ENCODE measurements around the gene CNPY4.

The CNPY4 gene

GRCh38 chr7:100087055-100087750 lies 32.2 kb upstream of the CNPY4 start:
- peak; percentile 86 for DNase-seq (ENCODE audit: low read depth)
- no peak overlapping the region for H3K4me3 ChIP-seq (ENCODE audit: low read depth, low read length)
- TF ChIP-seq CTCF (conservative IDR thresholded peaks at IDR 0.05; ENCODE audit: low read depth, low read length) = no peak

GRCh38 chr7:100088095-100088620 lies 31.3 kb upstream of the CNPY4 start:
- H3K4me3 ChIP-seq (ENCODE audit: low read depth, low read length) = peak overlapping the region; percentile 92
- no peak for DNase-seq (ENCODE audit: low read depth)
- TF ChIP-seq CTCF (conservative IDR thresholded peaks at IDR 0.05; ENCODE audit: low read depth, low read length) = no peak

GRCh38 chr7:100088621-100089457 lies 30.6 kb upstream of the CNPY4 start, which contains the start of gene COPS6:
Gene COPS6 (plus strand): TSS chr7:100088969. CDS start chr7:100088991, 22 bp downstream.
- peak; percentile 70 for DNase-seq (ENCODE audit: low read depth)
- TF ChIP-seq CTCF (conservative IDR thresholded peaks at IDR 0.05; ENCODE audit: low read depth, low read length) = no peak
- H3K4me3 ChIP-seq (ENCODE audit: low read depth, low read length) = peak within 1 kb of the TSS; percentile 92

GRCh38 chr7:100089458-100090196 lies 29.8 kb upstream of the CNPY4 start:
- H3K4me3 ChIP-seq (ENCODE audit: low read depth, low read length) = peak overlapping the region; percentile 92
- no peak for DNase-seq (ENCODE audit: low read depth)
- TF ChIP-seq CTCF (conservative IDR thresholded peaks at IDR 0.05; ENCODE audit: low read depth, low read length) = no peak

- no peak for DNase-seq (ENCODE audit: low read depth)
Measured at GRCh38 chr7:100090527-100091410, 28.7 kb upstream of the CNPY4 start.

More at GRCh38 chr7:100090527-100091410, 28.7 kb upstream of the CNPY4 start:
- TF ChIP-seq CTCF (conservative IDR thresholded peaks at IDR 0.05; ENCODE audit: low read depth, low read length) = no peak
- no peak overlapping the region for H3K4me3 ChIP-seq (ENCODE audit: low read depth, low read length)

Data from choroid plexus epithelial cell (primary cell).